GM23248 (cell line): Measurements from ENCODE around the gene SPC24. TPM values are rescaled to one million over a fixed set of nuclear protein-coding genes. Genes with fewer than 3 reads are reported as not detected.

ENCODE experiments used
- DNase-seq: peaks from one replicate; pipeline ENCODE4 v3.0.0-alpha.2; 2015
- H2AFZ ChIP-seq: fragments of 200-600 bp; sonication (generic); 2 replicates; pipeline ENCODE4 v1.6.1; 2016; ENCODE audit warnings: antibody characterized with exemption
- H3F3A ChIP-seq: fragments of 200-600 bp; sonication (generic); 2 replicates; pipeline ENCODE4 v1.6.1; 2016; ENCODE audit warnings: mild to moderate bottlenecking, antibody characterized with exemption, mixed run types; ENCODE audit not compliant: insufficient read depth
- H3K27ac ChIP-seq: fragments of 200-600 bp; sonication (generic); 2 replicates; pipeline ENCODE4 v1.5.1; 2016; ENCODE audit warnings: mild to moderate bottlenecking
- H3K27me3 ChIP-seq: fragments of 200-600 bp; sonication (generic); replicated peaks from 2 replicates; pipeline ENCODE4 v1.6.1; 2016; ENCODE audit warnings: mild to moderate bottlenecking; ENCODE audit not compliant: insufficient read depth
- H3K36me3 ChIP-seq: fragments of 200-600 bp; sonication (generic); 2 replicates; pipeline ENCODE4 v1.6.1; 2016; ENCODE audit warnings: low read depth, mild to moderate bottlenecking
- H3K4me1 ChIP-seq: fragments of 200-600 bp; sonication (generic); 2 replicates; pipeline ENCODE4 v1.6.1; 2016; ENCODE audit warnings: mild to moderate bottlenecking; ENCODE audit not compliant: insufficient read depth
- H3K4me2 ChIP-seq: fragments of 200-600 bp; sonication (generic); one replicate; pipeline ENCODE4 v1.6.1; 2016; ENCODE audit warnings: mild to moderate bottlenecking; ENCODE audit not compliant: unreplicated experiment
- H3K4me3 ChIP-seq: fragments of 200-600 bp; sonication (generic); 2 replicates; pipeline ENCODE4 v1.5.1; 2016; ENCODE audit warnings: mild to moderate bottlenecking
- H3K79me2 ChIP-seq: fragments of 200-600 bp; sonication (generic); 2 replicates; pipeline ENCODE4 v1.6.1; 2016; ENCODE audit warnings: mild to moderate bottlenecking; ENCODE audit not compliant: insufficient read depth
- H3K9ac ChIP-seq: fragments of 200-600 bp; sonication (generic); 2 replicates; pipeline ENCODE4 v1.6.1; 2016; ENCODE audit warnings: mild to moderate bottlenecking
- H3K9me2 ChIP-seq: fragments of 200-600 bp; sonication (generic); 2 replicates; pipeline ENCODE4 v1.6.1; 2016; ENCODE audit warnings: mixed run types, mild to moderate bottlenecking, moderate library complexity; ENCODE audit not compliant: insufficient read depth
- H3K9me3 ChIP-seq: fragments of 200-600 bp; sonication (generic); one replicate; pipeline ENCODE4 v1.6.1; 2017; ENCODE audit warnings: low read depth
- H4K20me1 ChIP-seq: fragments of 200-600 bp; sonication (generic); 2 replicates; pipeline ENCODE4 v1.6.0; 2016; ENCODE audit not compliant: insufficient read depth
- EZH2 ChIP-seq: fragments of 200-600 bp; sonication (generic); IDR thresholded peaks from 2 replicates; pipeline ENCODE4 v1.6.1; 2018; ENCODE audit warnings: antibody characterized with exemption, mild to moderate bottlenecking; ENCODE audit not compliant: insufficient read depth, poor library complexity, severe bottlenecking
- EZH2phosphoT487 ChIP-seq: fragments of 200-600 bp; sonication (generic); IDR thresholded peaks from 2 replicates; pipeline ENCODE4 v1.6.1; 2018; ENCODE audit warnings: antibody characterized with exemption, moderate library complexity, mild to moderate bottlenecking, low read depth; ENCODE audit not compliant: insufficient read depth
- WGBS, 2 experiments: methylation state at CpG; one replicate each; pipeline ENCODE4 v1.1.6; 2015 to 2017; ENCODE audit warnings: low lambda C conversion rate in 2 of 2, low coverage in 1 of 2; ENCODE audit errors: missing lambda C conversion rate in 2 of 2; 5-methylcytosine and 5-hydroxymethylcytosine counted together
- in situ Hi-C: fragments of 300-500 bp; cut with MboI; formaldehyde crosslinking; loops from 2 replicates; pipeline ENCODE4 v1.15.0; 2020
- polyA plus RNA-seq: library from polyadenylated mRNA; unstranded; fragments of >200 nt; fragmentation: Nextera tagmentation; extraction: Ambion mirVana; gene quantifications from 2 replicates; pipeline ENCODE4 v1.2.1, GENCODE V29; 2016
- total RNA-seq: library from RNA; depleted of rRNA; stranded (reverse); fragments of >200 nt; shearing (Covaris generic); gene quantifications from 2 replicates; pipeline ENCODE4 v1.2.3, GENCODE V29; 2014

Gene SPC24
- total and polyA plus RNA-seq, 2 experiments from 2014 or later: 14.8 to 19.8 TPM

GRCh38 chr19:11175920-11176319 lies 20.3 kb upstream of the SPC24 start:
- in situ Hi-C loops: no loop called here
- no peaks in the 10 kb centered on the region for H3K9me2 ChIP-seq
- no peak overlapping the region for H3K4me3 ChIP-seq
- H4K20me1 ChIP-seq: no peaks in the 10 kb centered on the region
- no peak for DNase-seq
- TF ChIP-seq EZH2phosphoT487 (no peak), EZH2 (no peak)
- H3F3A ChIP-seq: peaks cover 4% of the 10 kb centered on the region
- peaks cover 15% of the 10 kb centered on the region for H3K4me1 ChIP-seq
- no peaks in the 10 kb centered on the region for H3K27me3 ChIP-seq
- peaks cover 24% of the 10 kb centered on the region; the same call in 1 of the 2 replicates for H3K36me3 ChIP-seq
- peaks cover 23% of the 10 kb centered on the region for H3K79me2 ChIP-seq
- WGBS, 2 experiments: 77 to 84% methylated on average over 6 to 7 of the region's 7 CpGs
- no peak overlapping the region for H3K27ac ChIP-seq
- no peak overlapping the region for H3K9ac ChIP-seq
- no peak overlapping the region for H3K4me2 ChIP-seq
- H2AFZ ChIP-seq: no peak overlapping the region
- H3K9me3 ChIP-seq: no peaks in the 10 kb centered on the region

- TF ChIP-seq EZH2: no peak
- TF ChIP-seq EZH2phosphoT487: no peak
- Histone ChIP-seq H3K9me3 (no peaks in the 10 kb centered on the region), H4K20me1 (no peaks in the 10 kb centered on the region), H3K79me2 (peaks cover 8% of the 10 kb centered on the region; the same call in 1 of the 2 replicates), H3K4me2 (no peak overlapping the region), H3K27me3 (no peaks in the 10 kb centered on the region), H3F3A (peaks cover 19% of the 10 kb centered on the region), H3K4me3 (no peak overlapping the region), H3K9me2 (no peaks in the 10 kb centered on the region), H3K36me3 (peaks cover 26% of the 10 kb centered on the region; the same call in 1 of the 2 replicates), H2AFZ (no peak overlapping the region), H3K9ac (no peak overlapping the region), H3K27ac (no peak overlapping the region), H3K4me1 (peaks cover 18% of the 10 kb centered on the region)
- in situ Hi-C loops: no loop called here
- 96 to 98% methylated on average over 26 to 27 of the region's 27 CpGs for WGBS, 2 experiments
- no peak for DNase-seq
Observed at GRCh38 chr19:11174336-11174735, 18.8 kb upstream of the SPC24 start.

GRCh38 chr19:11173516-11174155 lies 18.1 kb upstream of the SPC24 start:
- no peak overlapping the region for H3K9ac ChIP-seq
- H3K79me2 ChIP-seq: peaks cover under 1% of the 10 kb centered on the region; the same call in 1 of the 2 replicates
- in situ Hi-C loops: no loop called here
- H3K4me3 ChIP-seq: no peak overlapping the region
- no peaks in the 10 kb centered on the region for H3K9me2 ChIP-seq
- H3K9me3 ChIP-seq: no peaks in the 10 kb centered on the region
- H3K4me1 ChIP-seq: peaks cover 22% of the 10 kb centered on the region
- H3K27ac ChIP-seq: no peak overlapping the region
- H3K27me3 ChIP-seq: no peaks in the 10 kb centered on the region
- peaks cover 30% of the 10 kb centered on the region; the same call in 1 of the 2 replicates for H3K36me3 ChIP-seq
- 80 to 81% methylated on average over 8 of the region's 8 CpGs for WGBS, 2 experiments
- no peak for DNase-seq
- no peaks in the 10 kb centered on the region for H4K20me1 ChIP-seq
- no peak overlapping the region for H3K4me2 ChIP-seq
- TF ChIP-seq EZH2phosphoT487: no peak
- no peak for TF ChIP-seq EZH2
- peaks cover 26% of the 10 kb centered on the region for H3F3A ChIP-seq
- H2AFZ ChIP-seq: no peak overlapping the region

- no peak overlapping the region for H3K27ac ChIP-seq
- H3K9me3 ChIP-seq: no peaks in the 10 kb centered on the region
- peaks cover 31% of the 10 kb centered on the region; the same call in 1 of the 2 replicates for H3K36me3 ChIP-seq
- no peak overlapping the region for H3K9ac ChIP-seq
- H3K27me3 ChIP-seq: no peaks in the 10 kb centered on the region
- H3K79me2 ChIP-seq: no peaks in the 10 kb centered on the region
- no peak overlapping the region for H3K4me2 ChIP-seq
- DNase-seq: no peak
- in situ Hi-C loops: no loop called here
- no peaks in the 10 kb centered on the region for H4K20me1 ChIP-seq
- H3F3A ChIP-seq: peaks cover 34% of the 10 kb centered on the region
- H3K4me3 ChIP-seq: no peak overlapping the region
- H3K9me2 ChIP-seq: no peaks in the 10 kb centered on the region
- no peak overlapping the region for H2AFZ ChIP-seq
- TF ChIP-seq EZH2phosphoT487 (no peak), EZH2 (no peak)
- WGBS, 2 experiments: 82 to 84% methylated on average over 6 of the region's 6 CpGs
- peaks cover 30% of the 10 kb centered on the region for H3K4me1 ChIP-seq
Observed at GRCh38 chr19:11172576-11172975, 17.0 kb upstream of the SPC24 start.
